Ecto neural progenitor cell (in vitro differentiated cells): ENCODE measurements around the gene ACTC1.

Experiments used
- DNase-seq: peaks from one replicate; pipeline ENCODE4 v3.0.0-alpha.2; 2018; ENCODE audit warnings: low spot score

ACTC1 gene

GRCh38 chr15:34799149-34800101, 4.1 kb upstream of the ACTC1 start:
- peak; percentile 69 for DNase-seq

- DNase-seq, result no peak
These were observed 1.6 kb upstream of the ACTC1 start for GRCh38 chr15:34796847-34797435.

GRCh38 chr15:34794590-34795206, 651 bp downstream of the ACTC1 start:
- DNase-seq, result no peak

- DNase-seq, result no peak
These were observed 1.4 kb downstream of the ACTC1 start for GRCh38 chr15:34793901-34794300.

GRCh38 chr15:34793071-34793470, 2.3 kb downstream of the ACTC1 start:
- DNase-seq, result no peak

- DNase-seq, result no peak
These were observed 3.6 kb downstream of the ACTC1 start for GRCh38 chr15:34791701-34792100.

- no peak for DNase-seq
These were observed 5.2 kb downstream of the ACTC1 start for GRCh38 chr15:34790121-34790520.

GRCh38 chr15:34789326-34789725, 6.0 kb downstream of the ACTC1 start:
- DNase-seq, result no peak

GRCh38 chr15:34786206-34786605, 9.1 kb downstream of the ACTC1 start:
- no peak for DNase-seq

- no peak for DNase-seq
These were observed 11.4 kb downstream of the ACTC1 start for GRCh38 chr15:34783991-34784390.

GRCh38 chr15:34783431-34783830, 11.9 kb downstream of the ACTC1 start:
- no peak for DNase-seq

- no peak for DNase-seq
These were observed 12.4 kb downstream of the ACTC1 start for GRCh38 chr15:34782901-34783300.

- DNase-seq, result no peak
These were observed 14.6 kb downstream of the ACTC1 start for GRCh38 chr15:34780725-34781124.

GRCh38 chr15:34776606-34777105, 18.7 kb downstream of the ACTC1 start:
- no peak for DNase-seq

- no peak for DNase-seq
These were observed 21.4 kb downstream of the ACTC1 start for GRCh38 chr15:34773917-34774316.

- no peak for DNase-seq
These were observed 22.3 kb downstream of the ACTC1 start for GRCh38 chr15:34773013-34773412.

- DNase-seq, result no peak
These were observed 23.0 kb downstream of the ACTC1 start for GRCh38 chr15:34772312-34772711.

- no peak for DNase-seq
These were observed 25.6 kb downstream of the ACTC1 start for GRCh38 chr15:34769711-34770110.

- no peak for DNase-seq
These were observed 26.8 kb downstream of the ACTC1 start for GRCh38 chr15:34768530-34768929.

- no peak for DNase-seq
These were observed 29.6 kb downstream of the ACTC1 start for GRCh38 chr15:34765741-34766140.

- DNase-seq, result no peak
These were observed 34.4 kb downstream of the ACTC1 start for GRCh38 chr15:34760909-34761308.

- no peak for DNase-seq
These were observed 35.4 kb downstream of the ACTC1 start for GRCh38 chr15:34759992-34760391.

- DNase-seq, result no peak
These were observed 36.0 kb downstream of the ACTC1 start for GRCh38 chr15:34759347-34759746.
